NCI-H1105 treated with DMSO at 0.1 percent for 48 hours (cell line): ENCODE measurements around the gene SHISAL1.
"Not testable (repeated sequence)": the region's sequence is repeated elsewhere in the genome, so short reads cannot be mapped to it uniquely, and the experiment has no call there.

ENCODE experiments used
- DNase-seq: peaks from one replicate; lab custom pipeline; 2025; lab: John Stamatoyannopoulos, UW

SHISAL1 gene

DNA sequence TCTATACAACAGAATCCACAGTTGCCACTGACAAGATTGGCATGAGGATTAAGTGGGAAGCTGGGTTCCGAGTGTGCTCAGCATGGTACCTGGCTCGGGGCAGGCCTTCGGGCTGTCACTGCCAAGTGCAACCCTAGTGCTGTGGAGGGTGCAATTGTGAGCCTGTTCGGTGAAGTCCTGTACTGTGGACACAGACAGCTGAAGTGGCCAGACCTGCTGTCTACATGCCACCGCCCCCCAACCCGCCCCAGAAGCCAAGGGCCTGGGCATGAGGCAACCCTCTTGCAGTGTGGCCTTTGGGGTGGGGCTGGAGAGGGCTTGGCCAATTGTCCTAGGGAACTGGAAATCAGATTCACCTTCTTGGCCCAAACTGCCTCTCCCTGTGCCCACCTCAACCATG lies 15.6 kb upstream of the SHISAL1 start:
- no peak for DNase-seq

DNA sequence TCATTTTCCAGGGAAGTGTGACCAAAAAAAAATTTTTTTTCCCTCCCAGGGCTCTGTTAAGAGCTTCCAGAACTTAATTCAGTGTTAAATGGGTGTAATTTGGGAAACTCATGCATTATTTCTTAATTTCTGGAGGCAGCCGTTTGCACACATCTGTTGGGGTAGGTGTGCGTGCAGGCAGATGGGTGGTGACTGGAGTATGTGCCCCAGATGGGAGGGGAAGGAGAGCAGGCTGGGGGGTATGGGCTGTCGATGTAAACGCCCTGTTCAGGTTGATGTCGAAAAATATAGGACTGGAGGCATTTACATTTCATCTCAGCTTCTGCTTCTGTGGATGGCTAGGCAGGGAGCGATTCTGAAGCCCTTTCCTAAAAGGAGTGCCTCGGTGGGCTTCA lies 13.7 kb upstream of the SHISAL1 start:
- DNase-seq: no peak

DNA sequence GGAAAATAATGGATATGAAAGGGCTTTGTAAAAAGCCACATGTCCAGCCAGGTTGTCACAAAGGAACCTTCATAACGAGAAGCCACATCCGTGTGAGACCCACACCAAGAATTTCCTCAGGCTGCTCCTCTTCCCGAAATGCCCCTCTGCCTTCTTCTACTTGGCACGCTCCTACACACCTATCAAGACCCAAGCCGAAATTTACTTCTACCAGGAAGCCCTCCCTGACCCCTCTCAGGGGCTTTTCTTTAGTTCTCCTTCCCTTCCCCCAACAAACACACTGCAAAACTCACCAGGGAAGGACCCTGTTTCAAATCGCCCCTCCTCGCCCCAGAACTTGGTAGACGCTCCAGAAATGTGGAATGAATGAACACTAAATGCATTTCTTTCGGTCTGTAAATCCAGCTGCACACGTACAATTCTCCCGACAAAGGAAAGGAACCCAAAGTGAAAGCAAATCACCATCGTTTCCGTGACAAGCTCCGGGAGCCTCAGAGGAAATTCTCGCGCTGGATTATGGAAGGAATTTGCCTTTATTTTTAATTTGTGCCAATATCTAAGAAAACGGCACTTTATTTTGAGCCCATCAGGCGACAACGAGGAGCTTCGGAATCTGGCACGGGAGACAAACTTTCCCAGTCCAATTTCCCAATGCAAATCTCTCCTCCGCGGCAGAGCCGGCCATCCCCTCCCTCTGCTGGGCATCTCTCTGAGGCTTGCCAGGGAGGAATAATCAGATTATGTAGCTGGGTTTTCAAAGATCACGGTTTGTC lies 13.2 kb upstream of the SHISAL1 start:
- no peak for DNase-seq

DNA sequence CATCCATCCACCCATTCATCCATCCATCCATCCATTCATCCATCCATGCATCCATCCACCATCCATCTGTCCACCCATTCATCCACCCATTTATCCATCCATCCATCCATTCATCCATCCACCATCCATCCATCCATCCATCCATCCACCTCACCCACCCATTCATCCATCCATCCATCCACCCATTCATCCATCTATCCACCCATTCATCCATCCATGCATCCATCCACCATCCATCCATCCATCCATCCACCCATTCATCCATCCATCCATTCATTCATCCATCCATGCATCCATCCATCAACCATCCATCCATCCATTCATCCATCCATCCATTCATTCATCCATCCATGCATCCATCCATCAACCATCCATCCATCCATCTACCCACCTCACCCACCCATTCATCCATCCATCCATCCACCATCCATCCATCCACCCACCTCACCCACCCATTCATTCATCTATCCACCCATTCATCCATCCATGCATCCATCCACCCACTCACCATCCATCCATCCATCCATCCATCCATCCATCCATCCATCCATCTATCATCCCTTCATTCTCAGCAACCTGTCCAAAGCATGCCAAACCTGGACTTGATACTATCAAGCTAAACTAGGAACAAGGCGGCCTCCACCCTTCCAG lies 10.5 kb upstream of the SHISAL1 start:
- DNase-seq: not testable (repeated sequence)

DNA sequence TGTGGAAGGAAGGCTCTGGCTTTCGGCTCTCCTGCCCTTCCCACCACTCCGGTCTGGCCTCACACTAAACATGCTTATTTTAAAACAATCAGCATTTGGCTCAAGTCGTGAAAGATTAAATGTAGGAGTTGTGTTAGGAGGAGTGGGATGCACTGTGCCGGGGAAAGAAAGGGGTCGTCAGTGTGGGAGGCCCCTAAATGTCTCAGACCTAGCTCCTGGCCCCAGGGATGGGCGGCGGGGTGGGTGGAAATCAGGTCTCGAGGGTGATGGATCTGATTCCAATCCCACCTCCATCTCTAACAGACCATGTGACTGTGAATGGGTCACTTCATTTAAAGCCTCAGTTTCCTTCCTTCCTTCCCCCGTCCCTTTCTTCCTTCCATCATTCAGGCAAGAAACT lies 6.9 kb upstream of the SHISAL1 start:
- DNase-seq: no peak

DNA sequence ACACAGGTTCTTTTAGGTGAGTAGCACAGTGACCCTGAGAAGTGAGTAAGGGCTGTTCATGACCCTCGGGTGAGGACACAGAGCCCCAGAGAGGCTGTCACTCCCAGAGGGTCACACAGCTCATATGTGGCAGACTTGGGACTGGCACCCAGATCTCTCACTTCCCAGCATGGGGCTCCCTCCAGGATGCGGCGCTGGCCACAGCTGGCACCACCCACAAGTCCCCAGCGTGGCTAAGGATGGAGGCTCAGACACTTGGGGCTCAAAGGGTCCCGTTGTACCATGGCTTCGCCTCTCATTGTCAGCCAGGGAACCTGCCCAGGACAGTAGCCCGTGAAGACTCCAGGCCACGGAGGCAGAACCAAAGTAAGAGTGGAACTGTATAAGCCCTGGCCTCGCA lies 6.0 kb upstream of the SHISAL1 start:
- no peak for DNase-seq

DNA sequence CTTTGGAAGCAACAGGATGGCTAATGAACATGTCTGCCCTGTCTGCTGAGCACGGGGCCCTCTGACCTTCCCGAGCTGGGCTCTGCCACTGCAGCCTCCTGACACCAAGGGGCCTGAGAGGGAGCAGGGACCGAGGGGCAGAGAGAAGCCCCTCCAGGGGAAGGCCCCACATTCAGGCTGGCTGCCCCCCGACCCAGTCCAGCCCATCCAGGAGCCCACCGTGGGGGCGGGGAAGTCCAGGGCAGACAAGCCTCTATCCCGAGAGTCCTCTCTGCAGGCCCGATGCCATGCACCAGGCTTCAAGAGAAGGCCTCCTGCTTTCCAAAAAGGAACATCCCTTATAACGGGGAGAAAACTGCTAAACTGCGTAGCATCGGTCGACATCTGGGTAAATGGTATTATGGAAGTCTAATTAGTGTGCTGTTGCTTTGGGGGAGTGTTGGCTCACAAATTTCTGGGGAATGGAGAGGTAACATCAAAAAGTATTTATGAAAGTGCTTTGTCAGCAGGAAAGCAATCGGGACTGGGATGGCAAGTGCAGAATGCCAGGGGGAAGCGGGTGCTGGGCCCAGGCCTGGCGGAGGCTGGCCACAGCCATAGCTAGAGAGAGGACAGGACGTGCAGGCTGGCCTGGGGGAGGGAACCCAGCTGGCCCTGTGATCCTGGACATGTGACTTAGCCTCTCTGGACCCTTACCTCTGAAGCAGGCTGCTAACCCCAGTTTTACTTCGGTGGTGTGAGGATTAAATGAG lies 5.3 kb upstream of the SHISAL1 start:
- no peak for DNase-seq

DNA sequence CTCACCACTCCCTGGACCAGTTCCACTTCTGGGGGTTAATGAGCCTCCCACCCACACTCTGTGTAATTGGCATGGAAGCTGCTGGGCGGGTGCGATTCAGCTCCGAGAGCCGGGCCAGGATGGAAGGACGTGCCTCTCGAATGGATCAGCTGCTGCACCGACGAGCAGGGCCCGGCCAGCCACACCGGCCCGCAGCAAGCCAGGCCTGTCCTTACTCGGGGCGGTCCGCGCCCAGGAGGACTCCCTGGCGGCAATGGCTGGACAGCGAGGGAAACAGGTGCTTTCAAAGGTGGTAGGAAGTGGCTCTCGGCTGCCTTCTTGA lies 4.3 kb upstream of the SHISAL1 start:
- DNase-seq: no peak

DNA sequence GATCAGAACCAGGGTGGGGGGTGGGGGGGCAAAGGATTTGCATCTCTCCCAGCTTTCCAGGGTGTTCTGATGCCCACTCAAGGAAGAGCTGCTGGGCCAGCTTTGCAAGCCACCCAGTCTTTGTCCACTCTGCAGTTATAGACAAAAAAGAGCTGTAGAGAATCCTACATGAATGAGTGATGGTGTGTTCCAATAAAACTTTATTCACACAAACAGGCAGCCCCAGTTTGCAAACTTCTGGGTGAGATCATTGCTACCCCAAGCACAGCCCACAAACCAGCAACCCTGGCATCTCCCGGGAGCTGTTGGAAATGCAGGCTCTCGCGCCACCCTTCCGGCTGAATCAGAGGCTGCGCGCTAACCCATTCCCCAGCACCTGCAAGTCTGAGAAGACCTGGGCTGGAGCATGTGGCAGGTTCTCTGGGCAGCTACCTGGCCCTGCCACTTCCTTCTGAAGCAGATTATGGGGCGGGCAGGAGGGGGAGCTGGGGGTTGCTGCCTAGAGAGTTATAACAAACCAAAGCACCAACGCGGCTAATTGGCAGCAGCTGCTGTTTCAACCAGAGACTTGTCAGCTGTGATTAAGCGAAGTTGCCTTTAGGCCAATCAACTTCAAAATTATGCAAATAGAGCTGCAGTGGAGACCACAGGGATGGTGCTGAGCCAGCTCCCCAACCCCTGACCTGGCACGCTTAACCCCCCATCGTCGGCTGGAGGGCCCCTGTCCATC lies 3.8 kb upstream of the SHISAL1 start:
- no peak for DNase-seq

DNA sequence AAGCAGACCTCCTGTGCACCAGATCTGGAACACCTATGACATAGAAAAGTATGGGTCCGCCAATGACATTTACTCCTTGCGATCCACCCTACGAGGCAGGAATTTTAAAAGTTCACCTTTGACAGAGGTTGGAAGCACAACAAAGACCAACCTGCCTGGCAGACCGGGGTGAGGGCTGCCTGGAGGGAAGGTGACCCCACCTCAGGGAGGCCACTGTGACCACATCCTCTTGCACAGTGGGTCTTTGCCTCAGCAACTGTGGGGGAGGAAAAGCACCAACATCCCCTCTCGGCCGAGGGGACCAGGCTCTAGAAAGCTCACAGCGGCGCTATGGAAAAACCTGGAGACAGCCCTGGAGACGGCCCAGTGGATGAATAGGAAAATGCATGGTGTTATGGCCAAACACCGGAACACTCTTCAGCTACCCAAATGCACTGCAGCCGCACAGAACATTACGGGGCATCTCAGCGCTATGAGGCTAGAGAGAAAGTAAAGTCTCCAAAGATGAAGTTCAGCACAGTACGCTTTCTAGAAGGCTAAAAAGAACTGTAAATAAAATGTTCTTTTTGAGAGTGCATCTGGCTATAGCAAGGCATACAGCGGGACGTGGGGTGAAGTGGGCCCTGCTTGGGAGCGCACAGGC lies 1.8 kb upstream of the SHISAL1 start:
- no peak for DNase-seq

DNA sequence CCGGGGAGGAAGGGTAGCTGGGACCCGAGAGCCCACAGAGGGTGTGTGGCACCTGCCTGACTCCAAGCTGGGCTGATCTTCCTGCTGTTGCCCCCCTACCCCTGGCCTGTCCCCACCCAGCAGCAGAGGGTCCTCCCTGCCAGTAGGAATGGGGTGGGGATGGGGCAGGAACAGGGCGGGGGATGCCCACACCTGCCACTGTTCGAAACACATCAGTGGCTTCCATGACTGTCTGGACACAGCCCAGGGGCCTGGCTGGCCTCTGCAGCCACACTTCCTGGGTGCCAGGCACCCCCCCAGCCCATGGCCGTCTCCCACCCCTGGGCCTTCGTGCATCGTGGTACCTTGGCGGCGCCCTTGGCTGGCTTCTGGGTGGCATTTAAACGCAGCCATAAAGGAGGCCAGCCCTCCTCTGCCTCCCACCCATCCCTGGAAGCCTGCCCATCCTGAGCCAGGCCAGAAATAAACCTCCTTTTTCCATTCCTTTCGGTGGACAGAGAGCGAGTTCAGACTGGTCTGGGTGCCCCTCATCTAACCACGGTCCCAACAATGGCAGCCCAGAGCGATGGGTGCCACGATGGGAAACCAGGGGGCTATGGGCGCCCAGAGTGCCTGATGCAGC lies 745 bp upstream of the SHISAL1 start:
- no peak for DNase-seq

DNA sequence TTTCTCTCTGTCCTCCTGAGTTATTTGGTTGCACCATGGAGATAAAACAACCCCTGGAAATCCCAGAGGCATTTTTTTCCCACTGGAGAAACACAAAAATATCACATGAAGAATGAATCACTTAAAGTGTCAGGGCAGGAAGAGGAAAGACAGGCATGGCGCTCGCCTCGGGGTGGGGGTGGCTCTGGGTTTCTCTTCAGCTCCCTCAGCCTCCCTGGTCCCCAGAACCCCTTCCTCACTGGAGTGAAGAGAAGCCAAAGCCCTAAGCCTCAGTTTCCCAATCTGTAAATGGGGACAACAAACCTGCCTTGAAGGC lies 938 bp downstream of the SHISAL1 start:
- no peak for DNase-seq

DNA sequence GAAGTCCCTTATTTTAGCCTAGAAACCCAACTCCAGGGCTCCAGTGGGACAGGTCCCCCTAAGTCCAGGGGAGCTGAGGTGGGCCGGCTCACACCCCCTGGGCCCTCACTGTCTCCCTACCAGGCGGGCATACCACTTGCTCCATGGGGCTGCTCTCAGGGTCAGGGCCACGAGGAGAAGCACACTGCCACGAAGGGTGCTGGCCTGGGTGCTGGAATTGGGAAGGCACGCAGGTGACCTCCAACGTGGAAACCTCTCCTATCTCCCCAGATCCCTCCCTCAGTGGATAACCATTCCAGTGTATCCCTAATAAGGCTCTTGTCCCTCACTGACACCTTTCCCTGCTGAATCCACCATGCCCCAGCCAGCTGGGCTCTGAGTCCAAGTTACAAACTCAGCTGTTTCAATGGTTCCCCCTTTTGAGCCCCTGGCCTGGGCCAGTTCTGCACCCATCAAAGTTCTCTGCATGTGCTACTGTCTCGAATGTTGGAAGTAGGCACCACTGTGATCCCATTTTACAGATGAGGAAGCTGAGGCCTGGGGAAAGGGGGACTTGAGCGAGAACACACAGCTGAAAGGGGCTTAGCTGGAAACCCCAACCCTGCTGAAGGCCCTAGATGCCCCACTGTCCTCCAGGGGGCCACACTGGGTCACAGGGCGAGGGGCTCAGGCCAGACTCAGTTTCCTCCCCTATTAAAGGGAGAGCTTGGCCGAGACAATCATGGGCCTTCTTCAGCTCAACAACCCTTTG lies 1.5 kb downstream of the SHISAL1 start:
- no peak for DNase-seq

DNA sequence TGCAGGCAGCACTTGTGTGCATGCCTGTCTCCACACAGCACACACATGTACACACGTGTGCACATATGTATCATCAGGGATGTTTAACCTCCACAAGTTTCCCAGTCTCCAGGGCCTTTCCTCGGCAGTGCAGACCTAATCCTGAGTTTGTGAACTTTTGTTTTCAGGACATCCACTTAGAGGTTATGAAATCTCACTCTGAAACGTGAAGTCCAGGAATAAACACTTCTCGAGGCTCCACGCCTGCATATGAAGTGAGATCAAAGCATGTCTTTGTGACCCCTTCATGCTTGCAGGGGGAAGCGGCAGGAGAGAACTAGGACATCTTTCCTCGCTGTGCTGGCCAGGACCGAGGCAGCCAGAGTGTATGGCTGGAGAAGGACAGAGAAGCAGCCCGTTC lies 3.1 kb downstream of the SHISAL1 start:
- no peak for DNase-seq

DNA sequence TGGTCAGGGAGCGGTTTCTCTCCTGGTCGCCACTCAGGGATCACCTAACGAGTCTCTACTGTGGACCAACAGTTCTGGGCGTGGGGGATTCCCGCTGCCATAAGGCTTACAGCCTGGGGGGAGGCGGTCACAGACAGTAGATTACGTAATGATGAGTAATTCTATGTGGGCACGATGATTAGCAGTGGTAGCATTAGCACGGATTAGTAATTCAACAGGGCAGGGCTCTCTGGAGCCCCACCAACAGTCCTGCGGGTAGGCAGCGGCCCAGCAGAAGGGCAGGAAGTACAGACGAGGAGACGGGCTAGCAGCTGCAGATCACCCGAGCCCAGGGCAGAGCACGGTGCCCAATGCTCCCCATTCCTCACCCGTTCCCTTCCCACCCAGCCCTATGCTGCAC lies 3.6 kb downstream of the SHISAL1 start:
- DNase-seq: no peak

DNA sequence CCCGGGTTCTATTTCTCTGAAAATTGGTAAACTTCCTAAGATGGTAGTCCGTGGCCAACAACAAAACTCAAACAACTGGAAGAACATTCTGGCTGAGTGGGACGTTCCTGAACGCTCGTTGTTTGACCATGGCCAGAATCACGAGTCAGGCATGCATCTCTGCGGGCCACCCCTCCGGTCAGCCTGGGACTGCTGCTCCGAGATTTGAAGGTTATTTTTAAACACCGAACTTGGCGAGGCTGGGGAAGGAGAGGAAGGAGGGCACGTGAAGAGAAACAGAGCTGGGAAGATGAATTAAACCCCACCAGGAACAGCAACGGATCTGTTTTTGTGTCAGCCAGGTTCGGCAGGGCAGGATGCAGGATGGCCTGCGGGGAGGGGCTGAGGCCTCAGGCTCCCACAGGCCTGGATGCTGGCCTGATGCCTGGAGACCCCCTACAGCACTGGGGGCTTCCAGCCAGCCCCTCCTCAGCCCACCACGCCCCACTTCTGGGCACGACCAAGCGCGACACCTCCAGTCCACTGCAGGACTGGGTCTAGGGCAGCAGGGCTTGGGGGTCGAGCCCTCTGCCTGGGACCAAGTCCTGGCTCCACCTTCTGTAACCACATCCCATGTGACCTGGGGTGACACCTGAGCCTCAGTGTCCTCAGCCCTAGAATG lies 5.1 kb downstream of the SHISAL1 start:
- no peak for DNase-seq

DNA sequence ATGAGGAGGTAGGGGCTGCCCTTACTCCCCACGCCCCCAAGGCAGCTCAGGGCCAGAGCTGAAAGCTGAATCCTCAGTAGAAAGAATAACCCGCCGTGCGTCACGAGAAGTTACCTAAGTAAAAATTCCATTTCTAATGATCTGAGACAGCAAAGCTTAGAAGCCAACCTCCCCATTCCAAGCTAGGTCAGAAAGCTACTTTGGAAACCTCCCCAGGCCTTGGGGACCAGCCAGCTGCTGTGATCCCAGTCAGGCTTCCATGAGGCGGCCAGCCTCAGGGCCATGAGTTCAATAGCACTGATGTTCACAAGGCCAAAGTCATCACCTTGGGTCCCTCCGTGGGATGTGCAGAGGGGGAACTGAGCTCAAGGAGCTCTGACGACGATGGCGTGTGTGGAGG lies 6.9 kb downstream of the SHISAL1 start:
- DNase-seq: no peak

DNA sequence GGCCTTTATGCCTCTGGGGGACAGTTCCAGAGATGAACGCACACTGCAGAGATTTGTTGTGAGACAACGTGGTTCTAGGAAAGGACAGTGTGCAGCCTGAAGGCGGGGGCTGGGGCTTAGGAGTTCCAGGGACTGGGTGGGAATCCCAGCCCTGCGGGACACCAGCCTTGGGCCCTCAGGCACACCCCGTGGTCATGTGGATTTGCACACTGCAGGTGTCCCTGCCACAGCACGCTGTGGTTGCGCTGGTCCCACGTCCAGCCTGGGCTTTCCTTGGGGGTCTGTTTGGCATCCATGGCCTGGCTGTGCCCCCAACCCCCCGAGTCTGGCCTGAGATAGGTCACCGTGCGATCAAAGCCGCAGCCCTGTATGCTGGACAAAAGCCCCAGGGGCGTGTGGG lies 7.3 kb downstream of the SHISAL1 start:
- DNase-seq: no peak

DNA sequence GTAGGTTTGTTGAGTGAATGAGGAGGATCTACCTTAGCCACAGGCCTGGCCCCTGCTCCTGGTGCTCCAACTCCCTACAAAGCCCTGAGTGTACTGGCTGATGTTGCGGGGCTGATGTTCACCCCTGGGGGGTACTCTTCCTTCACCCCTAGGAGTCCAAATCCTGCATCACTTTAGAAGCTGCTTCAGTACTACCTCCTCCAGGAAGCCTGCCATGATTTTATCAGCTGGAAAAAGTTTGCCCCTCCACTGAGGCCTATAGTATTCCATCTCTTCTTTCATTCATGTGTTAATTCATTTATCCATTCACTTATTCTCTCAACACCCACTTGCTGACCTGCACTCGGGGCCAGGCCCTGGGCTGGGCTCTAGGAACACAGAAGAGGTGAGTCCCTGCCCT lies 7.8 kb downstream of the SHISAL1 start:
- no peak for DNase-seq

DNA sequence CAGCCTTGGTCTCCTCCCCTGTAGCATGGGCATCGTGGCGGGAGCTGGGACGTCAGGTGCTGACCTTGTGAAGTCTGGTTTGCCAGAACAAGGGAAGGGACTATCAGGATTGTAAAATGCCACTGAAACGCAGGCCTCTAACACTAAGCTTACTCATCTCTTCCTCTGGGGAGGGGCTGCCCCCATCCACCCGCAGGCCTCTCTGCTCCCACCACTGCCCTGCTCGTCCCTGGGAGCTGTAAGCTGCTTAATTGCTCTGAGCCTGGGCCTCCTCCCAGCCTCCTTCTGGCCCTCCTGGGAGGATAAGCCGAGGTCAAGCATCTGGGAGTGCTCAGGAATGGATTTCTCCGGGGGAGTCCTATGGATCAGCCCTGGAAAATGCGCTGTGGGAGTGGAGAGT lies 8.4 kb downstream of the SHISAL1 start:
- DNase-seq: no peak

DNA sequence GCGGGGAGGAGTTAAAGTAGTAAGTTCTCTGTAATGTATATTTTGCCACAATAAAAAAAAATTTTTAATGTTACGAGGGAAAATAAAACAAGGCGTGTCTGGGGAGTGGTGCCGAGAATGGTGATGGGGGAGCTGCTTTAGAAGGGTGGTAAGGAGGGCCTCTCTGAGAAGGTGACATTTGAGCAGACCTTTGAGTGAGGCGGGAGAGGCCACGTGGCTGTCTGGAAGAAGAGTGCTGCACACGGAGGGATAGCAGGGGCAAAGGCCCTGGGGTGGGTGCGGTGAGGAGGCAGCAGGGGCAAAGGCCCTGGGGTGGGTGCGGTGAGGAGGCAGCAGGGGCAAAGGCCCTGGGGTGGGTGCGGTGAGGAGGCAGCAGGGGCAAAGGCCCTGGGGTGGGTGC lies 10.4 kb downstream of the SHISAL1 start:
- not testable (repeated sequence) for DNase-seq
